HEK293T (cell line): ENCODE results near the gene BMF.

Source experiments
- ARNT ChIP-seq: fragments of 450-650 bp; IDR thresholded peaks from 2 replicates; pipeline ENCODE4 v1.6.1; 2017; ENCODE audit warnings: mild to moderate bottlenecking
- BHLHE40 ChIP-seq: fragments of 450-650 bp; IDR thresholded peaks from 2 replicates; pipeline ENCODE4 v1.6.1; 2016; ENCODE audit warnings: mild to moderate bottlenecking, moderate library complexity, borderline replicate concordance
- ELF4 ChIP-seq: fragments of 450-650 bp; IDR thresholded peaks from 2 replicates; pipeline ENCODE4 v1.6.1; 2017; ENCODE audit warnings: antibody characterized with exemption
- FOXA1 ChIP-seq: fragments of 450-650 bp; IDR thresholded peaks from 2 replicates; pipeline ENCODE4 v1.6.1; 2016; ENCODE audit warnings: mild to moderate bottlenecking
- HDGF ChIP-seq: fragments of 450-650 bp; IDR thresholded peaks from 2 replicates; pipeline ENCODE4 v1.6.1; 2017; ENCODE audit warnings: antibody characterized with exemption, borderline replicate concordance
- NFRKB ChIP-seq: fragments of 450-650 bp; IDR thresholded peaks from 2 replicates; pipeline ENCODE4 v1.6.1; 2016; ENCODE audit warnings: mild to moderate bottlenecking, moderate library complexity
- PKNOX1 ChIP-seq: fragments of 450-650 bp; IDR thresholded peaks from 2 replicates; pipeline ENCODE4 v1.6.1; 2016
- SP1 ChIP-seq: fragments of 450-650 bp; IDR thresholded peaks from 2 replicates; pipeline ENCODE4 v1.6.1; 2017
- SUZ12 ChIP-seq: fragments of 450-650 bp; IDR thresholded peaks from 2 replicates; pipeline ENCODE4 v1.6.1; 2016; ENCODE audit warnings: mild to moderate bottlenecking
- ZNF384 ChIP-seq: fragments of 450-650 bp; IDR thresholded peaks from 2 replicates; pipeline ENCODE4 v1.6.1; 2016

- TF ChIP-seq NFRKB (no peak), HDGF (no peak), ZNF384 (no peak), SP1 (no peak), SUZ12 (no peak), FOXA1 (no peak), ELF4 (no peak), BHLHE40 (no peak), ARNT (no peak), PKNOX1 (no peak)
Observed at GRCh38 chr15:40060236-40060961, 48.3 kb downstream of the BMF start.
